HG02840 (cell line): Measurements from ENCODE around the gene CYSTM1.

Source experiments
- ATAC-seq: cut with Tn5 transposase; IDR thresholded peaks from one replicate; pipeline ENCODE4 v1.9.1; 2021; ENCODE audit warnings: mild to moderate bottlenecking, moderate library complexity, moderate number of reproducible peaks; ENCODE audit not compliant: unreplicated experiment, low FRiP score

CYSTM1 gene

GRCh38 chr5:140228364-140228837 lies 53.4 kb downstream of the CYSTM1 start:
- ATAC-seq: no peak

GRCh38 chr5:140230373-140230772 lies 55.4 kb downstream of the CYSTM1 start:
- no peak for ATAC-seq

- ATAC-seq: no peak
These were observed 57.7 kb downstream of the CYSTM1 start for GRCh38 chr5:140232731-140233130.

- no peak for ATAC-seq
These were observed 59.5 kb downstream of the CYSTM1 start for GRCh38 chr5:140234377-140234989.

GRCh38 chr5:140235791-140236551 lies 61.0 kb downstream of the CYSTM1 start:
- ATAC-seq: no peak

- no peak for ATAC-seq
These were observed 62.1 kb downstream of the CYSTM1 start for GRCh38 chr5:140236891-140237598.

GRCh38 chr5:140238756-140239155 lies 63.8 kb downstream of the CYSTM1 start:
- ATAC-seq: no peak

GRCh38 chr5:140239461-140239860 lies 64.5 kb downstream of the CYSTM1 start:
- ATAC-seq: no peak

- ATAC-seq: no peak
These were observed 65.1 kb downstream of the CYSTM1 start for GRCh38 chr5:140239939-140240700.

- no peak for ATAC-seq
These were observed 66.2 kb downstream of the CYSTM1 start for GRCh38 chr5:140240987-140241706.

GRCh38 chr5:140242099-140242498 lies 67.1 kb downstream of the CYSTM1 start:
- ATAC-seq: no peak

- ATAC-seq: no peak
These were observed 68.0 kb downstream of the CYSTM1 start for GRCh38 chr5:140242890-140243585.

GRCh38 chr5:140243706-140244250 lies 68.8 kb downstream of the CYSTM1 start:
- no peak for ATAC-seq

GRCh38 chr5:140244525-140245025 lies 69.6 kb downstream of the CYSTM1 start:
- no peak for ATAC-seq

GRCh38 chr5:140245341-140245740 lies 70.4 kb downstream of the CYSTM1 start:
- ATAC-seq: no peak

GRCh38 chr5:140245926-140246325 lies 70.9 kb downstream of the CYSTM1 start:
- ATAC-seq: no peak

GRCh38 chr5:140246378-140247122 lies 71.6 kb downstream of the CYSTM1 start:
- ATAC-seq: no peak

GRCh38 chr5:140248414-140248813 lies 73.4 kb downstream of the CYSTM1 start:
- ATAC-seq: no peak
